Dedifferentiated amniotic fluid mesenchymal stem cell (primary cell): ENCODE data around the gene CLEC1A.

Experiments
- DNase-seq: peaks from one replicate; pipeline ENCODE4 v3.0.0-alpha.2; 2016; ENCODE audit errors: extremely low spot score

Gene CLEC1A, protein sequence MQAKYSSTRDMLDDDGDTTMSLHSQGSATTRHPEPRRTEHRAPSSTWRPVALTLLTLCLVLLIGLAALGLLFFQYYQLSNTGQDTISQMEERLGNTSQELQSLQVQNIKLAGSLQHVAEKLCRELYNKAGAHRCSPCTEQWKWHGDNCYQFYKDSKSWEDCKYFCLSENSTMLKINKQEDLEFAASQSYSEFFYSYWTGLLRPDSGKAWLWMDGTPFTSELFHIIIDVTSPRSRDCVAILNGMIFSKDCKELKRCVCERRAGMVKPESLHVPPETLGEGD

DNA sequence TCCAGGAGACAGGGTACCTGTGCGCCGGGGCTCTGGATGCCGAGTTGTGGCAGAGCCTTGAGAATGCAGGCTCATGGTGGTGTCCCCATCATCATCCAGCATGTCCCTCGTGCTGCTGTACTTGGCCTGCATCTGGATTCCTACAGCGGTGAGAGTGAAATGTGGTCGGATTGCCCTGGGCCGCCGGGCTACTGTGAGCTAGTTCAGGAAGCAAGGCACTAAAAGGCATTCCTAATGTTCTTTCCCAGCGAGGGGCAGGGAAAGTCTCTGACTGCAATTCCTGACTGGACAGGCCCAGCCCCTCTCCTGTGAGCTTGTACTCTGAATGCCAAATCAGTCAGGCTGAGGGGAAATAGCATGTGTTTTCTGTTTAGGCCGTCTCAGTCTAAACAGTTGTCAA, at the start of gene CLEC1A:
Gene CLEC1A (minus strand): TSS at position 195 of the 400 bp plus-strand sequence. CDS start 63 bp downstream, at position 132.
- no peak for DNase-seq

DNA sequence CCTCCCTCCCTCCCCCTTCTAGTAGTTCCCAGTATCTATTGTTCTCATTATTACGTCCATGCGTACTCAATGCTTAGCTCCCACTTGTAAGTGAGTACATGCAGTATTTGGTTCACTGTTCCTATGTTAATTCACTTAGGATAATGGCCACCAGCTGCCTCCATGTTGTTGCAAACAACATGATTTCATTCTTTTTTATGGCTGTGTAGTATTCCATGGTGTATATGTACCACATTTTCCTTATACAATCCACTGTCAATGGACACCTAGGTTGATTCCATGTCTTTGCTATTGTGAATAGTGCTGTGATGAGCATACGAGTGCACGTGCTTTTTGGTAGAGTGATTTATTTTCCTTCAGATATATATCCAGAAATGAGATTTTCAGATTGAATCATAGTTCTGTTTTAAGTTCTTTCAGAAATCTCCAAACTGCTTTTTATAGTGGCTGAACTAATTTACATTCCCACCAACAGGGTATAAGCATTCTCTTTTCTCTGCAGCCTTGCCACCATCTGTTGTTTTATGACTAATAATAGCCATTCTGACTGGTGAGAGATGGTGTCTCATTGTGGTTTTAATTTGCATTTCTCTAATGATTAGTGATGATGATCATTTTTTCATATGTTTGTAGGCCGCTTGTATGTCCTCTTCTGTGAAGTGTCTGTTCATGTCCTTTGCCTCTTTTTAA, 49.1 kb upstream of the CLEC1A start:
- no peak for DNase-seq

DNA sequence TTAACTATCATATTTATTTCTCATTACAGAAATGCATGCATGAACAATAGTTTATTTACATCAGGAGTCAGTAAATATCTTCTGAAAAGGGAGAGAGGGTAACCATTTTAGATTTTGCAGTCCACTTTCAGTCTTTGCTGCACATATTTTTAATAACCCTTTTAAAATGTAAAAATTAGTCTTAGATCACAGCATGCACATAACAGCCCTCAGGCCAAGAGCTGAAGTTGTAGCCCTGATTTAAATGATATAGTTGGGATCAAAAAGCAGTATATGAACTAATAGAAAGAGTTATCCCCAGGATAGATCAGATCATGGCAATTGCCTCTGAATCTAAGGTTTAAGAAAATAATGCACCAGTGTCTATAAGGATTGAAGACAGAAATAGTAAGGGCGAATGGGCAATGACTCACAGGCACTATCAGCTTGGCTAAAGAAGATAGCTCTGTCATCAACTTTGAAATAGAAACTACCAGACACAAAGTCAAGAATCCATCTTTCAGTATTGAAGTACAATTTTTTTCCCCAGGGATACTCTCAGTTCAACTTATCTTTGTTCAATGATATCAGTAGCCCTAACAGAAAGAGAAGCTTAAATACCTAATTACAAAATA, 44.3 kb upstream of the CLEC1A start:
- no peak for DNase-seq

DNA sequence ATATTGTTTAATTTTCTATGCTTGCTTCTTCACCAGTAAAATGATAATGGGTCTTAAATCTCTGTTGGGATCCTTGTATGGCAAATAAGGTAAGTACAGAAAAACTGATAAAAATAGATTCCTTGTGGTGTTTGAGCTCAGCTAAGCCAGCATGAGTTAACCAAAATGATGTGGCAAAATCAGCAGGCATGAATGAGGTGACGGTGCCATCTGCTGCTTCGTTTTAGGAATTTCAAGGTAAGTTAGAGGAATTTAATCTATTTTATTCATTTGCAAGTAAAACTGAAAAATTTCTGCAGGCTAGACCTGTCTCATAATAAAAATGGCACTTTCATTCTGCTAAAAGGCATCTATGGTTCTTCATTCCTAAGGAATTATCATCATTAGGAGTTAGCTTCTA, 41.2 kb upstream of the CLEC1A start:
- DNase-seq = peak; percentile 46

DNA sequence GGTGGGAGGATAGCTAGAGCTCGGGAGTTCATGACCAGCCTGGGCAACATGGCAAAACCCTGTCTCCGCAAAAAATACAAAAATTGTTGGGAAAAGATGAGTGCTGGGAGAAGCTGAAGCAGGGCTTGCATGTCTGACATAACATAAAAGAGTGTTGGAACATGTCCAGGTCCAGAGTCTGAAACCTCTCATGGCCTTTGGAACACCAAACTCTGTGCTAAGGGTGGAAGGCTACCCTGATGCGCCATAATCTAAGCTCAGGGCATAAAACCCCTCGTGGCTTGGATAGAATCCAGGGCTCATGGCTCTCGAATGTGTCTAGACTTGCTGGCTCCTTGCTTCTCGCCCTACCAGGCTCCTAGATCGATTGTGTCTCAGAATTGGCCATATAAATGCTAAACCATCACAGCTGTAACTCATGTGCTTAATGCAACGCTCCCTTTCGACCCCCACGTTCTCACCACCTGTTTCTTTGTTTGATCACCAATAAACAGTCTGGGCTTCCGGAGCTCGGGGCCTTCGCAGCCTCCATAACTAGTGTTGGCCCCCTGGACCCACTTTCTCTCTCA, 37.9 kb upstream of the CLEC1A start:
- DNase-seq = no peak

DNA sequence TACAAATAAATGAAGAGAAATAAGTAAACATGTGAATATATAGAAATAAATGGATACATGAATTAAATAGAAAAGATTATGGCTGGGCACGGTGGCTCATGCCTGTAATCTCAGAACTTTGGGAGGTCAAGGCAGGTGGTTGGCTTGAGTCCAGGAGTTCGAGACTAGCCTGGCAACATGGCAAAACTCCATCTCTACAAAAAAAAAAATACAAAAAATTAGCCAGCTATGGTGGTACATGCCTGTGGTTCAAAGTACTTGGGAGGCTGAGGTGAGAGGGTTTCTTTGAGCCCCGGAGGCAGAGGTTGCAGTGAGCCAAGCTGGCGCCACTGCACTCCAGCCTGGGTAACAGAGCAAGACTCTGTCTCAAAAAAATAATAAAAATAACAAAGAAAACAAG, 36.3 kb upstream of the CLEC1A start:
- no peak for DNase-seq

DNA sequence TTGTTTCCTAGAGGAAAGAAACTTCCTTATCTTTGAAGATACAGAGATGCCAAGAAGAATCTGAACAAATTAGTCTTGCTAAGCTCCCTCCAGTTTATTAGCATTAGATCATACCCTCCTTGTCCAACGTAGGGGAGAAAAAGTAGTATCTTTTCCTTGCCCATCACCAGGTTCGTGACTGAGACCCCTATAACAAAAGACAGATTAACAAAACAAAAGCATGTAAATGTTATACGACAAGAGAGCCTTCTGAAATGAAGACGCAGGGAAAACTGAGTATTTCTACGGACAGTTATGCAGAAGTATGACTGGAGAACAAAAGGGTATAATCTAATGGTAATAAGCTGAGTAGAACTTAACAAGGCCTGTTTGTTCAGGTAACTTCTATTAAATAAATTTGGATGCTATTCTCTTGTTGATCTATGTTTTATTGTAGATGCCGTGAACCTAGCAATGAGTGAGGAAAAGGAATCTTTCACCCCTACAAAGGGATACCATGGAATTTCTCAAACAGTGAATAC, 34.1 kb upstream of the CLEC1A start:
- DNase-seq = no peak

DNA sequence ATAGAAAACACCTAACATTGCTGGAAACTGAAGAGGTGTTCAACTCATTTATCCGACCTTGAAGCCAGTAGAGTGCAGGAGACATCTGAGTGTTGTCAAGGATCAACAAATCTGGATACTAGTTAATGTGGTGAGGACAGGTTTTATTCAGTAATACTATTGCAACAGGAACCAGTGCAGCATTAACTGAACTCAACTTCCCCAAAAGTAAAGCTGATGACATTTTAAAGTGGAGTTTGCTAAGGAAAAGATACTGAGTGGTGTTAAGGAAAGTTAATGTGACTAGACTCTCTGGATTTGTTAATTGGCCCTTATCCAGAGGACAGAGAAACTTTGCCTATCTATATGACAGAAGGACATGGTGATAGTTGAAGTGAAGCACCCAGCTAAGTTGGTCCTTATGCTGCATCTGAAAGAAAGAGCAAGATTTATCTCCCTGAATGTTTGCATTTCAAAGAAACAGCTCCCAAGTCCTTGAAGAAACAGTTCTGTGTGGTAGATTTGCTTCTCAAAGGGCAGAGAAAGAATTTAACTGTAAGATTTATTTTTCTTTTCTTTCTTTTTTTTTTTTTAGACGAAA, 32.4 kb upstream of the CLEC1A start:
- no peak for DNase-seq

DNA sequence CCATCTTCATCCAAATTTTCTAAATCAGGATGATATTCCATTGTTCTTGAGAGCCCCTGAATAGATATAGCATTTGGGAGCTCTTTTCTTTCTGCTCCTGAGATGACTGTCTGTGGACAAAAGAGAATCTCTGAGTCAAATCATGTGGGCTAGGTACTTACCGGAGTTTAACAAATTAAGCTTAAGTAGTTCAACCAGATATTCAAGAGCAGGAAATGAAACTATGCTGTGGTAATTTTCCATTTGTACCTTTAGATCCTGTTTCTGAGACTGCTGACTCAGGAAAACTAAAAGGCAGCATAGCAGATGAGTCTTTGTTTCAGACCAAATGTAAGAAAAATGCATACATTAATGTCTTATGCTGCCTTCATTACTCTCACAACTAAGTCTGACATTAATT, 31.3 kb upstream of the CLEC1A start, which contains the start of gene CLEC7A:
Gene CLEC7A (minus strand): TSS at position 158 of the 400 bp plus-strand sequence. CDS start 117 bp downstream, at position 41.
- DNase-seq = no peak

DNA sequence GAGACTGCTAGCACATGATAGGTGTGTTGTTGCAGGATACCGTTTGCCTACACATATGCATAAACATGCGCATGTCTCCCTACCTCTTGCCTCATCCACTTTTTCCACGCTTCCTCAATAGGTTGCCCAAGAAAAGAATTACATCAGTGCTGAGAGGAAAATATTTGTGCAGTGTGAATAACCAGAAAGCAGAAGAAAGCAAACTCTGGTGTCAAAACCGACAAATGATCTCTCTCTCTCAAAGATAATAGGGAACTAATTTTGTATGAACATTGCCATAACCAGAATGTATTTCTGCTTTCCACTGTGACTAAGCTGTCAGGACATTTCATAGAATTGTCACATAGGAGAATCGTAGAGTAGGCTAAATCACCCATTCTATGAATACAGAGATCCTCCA, 29.9 kb upstream of the CLEC1A start:
- DNase-seq = no peak

DNA sequence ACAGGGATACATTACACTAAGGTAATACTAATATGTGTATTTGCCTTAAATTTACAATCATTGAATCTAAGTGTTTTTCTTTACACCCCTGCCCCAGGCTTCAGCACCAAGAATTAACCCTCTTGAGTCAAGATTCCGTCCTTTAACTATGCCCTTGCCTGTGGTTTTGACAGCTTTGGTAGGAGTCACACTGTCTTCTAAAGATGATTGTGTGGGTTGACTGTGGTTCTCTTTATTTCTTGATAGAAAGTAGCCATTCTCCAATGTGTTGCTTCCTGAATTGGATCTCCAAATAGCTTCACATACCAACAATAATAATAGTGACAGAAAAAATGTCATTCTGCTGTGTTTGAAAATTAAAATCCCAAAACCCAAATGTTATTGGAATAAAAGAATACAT, 27.6 kb upstream of the CLEC1A start:
- no peak for DNase-seq

DNA sequence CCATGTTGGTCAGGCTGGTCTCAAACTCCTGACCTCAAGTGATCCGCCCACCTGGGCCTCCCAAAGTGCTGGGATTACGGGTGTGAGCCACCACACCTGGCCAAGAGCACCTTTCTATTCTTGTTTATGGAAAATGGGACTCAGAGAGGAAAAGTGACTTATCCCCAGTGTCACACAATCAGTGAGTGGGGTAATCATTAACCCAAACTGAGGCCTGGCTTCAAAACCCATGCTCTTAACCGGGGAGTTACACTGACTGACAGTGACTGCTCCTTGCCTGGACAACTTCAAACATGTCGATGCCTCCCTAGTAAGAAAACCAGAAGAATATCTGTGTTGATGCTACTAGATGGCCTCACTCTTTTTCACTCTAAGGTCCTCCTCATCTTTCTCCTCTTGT, 23.9 kb upstream of the CLEC1A start:
- no peak for DNase-seq

DNA sequence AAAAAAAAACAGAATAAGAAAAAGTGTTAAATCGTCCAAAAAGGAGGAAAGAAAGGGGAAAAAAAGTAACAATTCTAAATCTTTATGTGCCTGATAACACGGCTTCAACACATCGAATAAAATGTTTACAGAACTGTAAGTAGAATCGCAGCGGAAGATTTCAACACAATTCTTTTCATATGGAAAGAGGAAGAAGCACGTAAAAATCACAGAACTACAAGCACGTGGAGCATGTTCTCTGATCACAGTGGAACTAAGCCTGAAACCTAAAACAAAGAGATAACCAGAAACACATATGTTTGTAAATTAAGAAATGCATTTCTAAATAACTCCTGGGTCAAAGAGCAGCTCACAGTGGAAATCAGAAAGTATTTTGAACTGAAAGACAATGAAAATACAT, 22.5 kb upstream of the CLEC1A start:
- no peak for DNase-seq

DNA sequence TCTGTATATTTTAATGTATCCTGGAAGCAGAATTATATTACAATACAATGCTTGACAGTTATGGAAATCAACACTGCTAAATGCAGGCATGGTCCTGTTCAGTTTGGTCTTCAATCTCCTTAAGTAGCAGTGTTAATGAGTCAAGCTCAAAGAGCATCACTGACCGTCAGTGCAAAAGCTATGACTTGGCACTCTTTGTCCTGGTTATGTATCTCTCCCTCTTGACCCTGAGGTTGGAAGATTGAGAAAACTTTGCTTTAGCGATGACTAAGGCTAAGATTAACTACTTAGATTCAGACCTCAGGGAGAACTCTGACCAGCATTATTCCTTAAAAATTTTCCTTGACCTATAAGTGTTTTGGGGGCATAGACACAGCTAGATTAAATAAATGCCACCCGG, 20.3 kb upstream of the CLEC1A start:
- no peak for DNase-seq

DNA sequence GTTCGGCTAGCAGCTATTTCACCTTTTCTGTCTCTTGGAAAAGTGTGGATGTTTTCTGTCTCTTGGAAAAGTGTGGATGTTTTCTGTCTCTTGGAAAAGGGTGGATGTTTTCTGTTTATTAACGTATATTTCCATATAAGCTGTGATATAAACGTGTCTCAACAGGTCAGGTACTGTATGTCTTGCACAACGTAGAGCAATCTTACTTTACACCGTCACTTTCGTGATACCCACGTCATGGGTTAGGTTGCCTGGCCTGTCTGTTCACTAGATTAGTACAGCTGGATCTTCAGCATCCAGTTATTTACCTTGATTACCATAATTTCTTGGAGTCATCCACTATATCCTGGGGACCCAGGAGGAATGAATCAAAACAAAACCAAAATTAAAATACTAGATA, 17.1 kb upstream of the CLEC1A start:
- DNase-seq = no peak

DNA sequence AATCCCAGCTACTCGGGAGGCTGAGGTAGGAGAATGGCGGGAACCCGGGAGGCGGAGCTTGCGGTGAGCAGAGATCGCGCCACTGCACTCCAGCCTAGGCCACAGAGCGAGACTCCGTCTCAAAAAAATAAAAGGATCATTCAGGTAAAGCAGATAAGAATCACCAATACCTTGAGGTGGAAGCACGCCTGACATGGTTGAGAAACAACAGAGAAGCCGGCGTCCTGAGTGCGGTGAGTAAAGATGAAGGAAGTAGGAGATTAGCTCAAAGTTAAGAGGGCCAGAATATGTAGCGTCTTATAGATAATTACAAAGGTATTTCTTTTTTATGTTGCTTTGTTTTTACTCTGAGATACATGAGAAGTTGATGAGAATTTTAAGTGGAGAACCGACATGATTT, 16.5 kb upstream of the CLEC1A start:
- no peak for DNase-seq

DNA sequence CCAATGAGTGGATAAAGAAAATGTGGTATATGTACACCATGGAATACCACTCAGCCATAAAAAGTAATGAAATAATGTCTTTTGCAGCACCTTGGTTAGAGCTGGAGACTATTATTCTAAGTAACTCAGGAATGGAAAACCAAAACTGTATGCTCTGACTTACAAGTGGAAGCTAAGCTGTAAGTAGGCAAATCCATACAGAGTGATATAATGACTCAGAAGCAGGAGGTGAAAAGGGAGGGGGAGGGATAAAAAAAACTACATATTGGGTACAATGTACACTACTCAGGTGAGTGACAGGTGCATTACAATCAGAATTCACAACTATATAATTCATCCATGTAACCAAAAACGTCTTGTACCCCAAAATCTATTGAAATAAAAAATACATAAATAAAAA, 15.1 kb upstream of the CLEC1A start:
- DNase-seq = no peak

DNA sequence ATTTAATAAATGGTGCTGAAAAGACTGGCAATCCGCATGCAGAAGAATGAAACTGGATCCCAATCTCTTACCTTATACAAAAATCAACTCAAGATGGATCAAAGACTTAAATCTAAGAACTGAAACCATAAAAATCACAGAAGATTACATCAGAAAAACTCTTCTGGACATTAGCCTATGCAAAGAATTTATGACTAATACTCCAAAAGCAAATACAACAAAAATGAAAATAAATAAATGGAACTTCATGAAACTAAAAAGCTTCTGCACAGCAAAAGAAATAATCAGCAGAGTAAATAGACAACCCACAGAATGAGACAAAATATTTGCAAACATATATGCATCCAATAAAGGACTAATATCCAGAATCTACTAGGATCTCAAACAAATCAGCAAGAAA, 14.3 kb upstream of the CLEC1A start:
- DNase-seq = no peak

DNA sequence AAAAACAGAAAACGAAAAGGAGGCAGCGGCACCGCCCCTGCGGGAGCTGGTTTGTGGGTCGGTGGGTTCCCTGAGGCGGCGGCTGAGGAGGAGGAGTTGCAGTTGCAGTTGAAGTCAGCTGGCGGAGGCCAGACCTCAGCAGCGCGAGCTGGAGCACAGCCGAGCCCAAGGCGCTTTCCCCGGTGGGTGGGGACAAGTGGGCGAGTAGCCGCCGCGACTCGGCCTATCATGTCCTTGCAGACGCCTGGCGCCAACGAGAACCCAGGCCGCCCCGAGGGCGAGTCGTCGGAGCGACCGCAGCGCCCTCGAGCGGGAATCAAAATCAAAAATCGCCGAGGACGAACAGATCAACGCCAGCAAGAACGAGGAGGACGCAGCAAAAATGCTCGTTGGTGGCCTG, 12.7 kb upstream of the CLEC1A start:
- DNase-seq = no peak

DNA sequence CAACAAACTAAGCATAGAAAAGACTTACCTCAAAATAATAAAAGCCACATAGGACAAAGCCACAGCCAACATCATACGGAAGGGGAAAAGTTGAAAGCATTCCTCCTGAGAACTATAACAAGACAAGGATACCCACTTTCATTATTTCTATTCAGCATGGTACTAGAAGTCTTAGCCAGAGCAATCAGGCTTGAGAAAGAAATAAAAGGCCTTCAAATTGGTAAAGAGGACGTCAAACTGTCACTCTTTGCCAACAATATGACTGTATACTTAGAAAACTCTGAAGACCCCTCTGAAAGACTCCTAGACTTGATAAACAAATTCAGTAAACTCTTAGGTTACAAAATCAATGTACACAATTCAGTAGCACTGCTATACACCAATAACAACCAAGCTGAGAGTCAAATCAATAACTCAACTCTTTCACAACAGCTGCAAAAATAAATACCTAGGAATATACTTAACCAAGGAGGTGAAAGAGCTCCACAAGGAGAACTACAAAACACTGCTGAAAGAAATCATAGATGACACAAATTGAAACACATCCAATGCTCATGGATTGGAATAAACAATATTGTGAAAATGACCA, 11.6 kb upstream of the CLEC1A start:
- DNase-seq = no peak

DNA sequence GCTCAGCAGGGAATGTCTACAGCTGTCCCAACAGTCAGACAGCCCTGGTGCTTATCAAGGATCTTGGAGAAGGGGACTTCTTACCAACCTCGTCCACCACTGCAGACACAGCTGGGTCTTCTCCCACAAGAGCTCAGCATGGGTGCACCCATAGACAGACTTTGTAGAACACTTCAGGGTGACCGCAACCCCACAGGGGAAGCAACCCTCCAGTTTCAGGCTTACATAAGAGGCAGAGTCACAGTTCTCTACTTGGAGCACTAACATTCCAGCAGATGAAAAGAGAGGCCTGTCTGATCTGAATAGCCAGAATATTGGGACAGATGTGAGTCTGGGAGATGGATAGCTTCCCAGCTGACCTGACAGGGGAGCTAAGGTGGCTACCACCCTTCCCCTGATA, 3.5 kb upstream of the CLEC1A start:
- no peak for DNase-seq
